GM12878 (cell line): ENCODE results near the gene FAM110A. TPM values are rescaled to one million over a fixed set of nuclear protein-coding genes. Genes with fewer than 3 reads are reported as not detected.

Experiments used
- ATAC-seq: fragments of 200-7000 bp; cut with Tn5 transposase; 3 replicates; pipeline ENCODE4 v1.9.1; 2020; ENCODE audit warnings: mild to moderate bottlenecking, moderate library complexity
- BruUV-seq: library from RNA; stranded (reverse); fragments of 400-500 nt; replicated peaks from 2 replicates; lab custom pipeline; 2021; lab: Mats Ljungman, UMichigan
- CTCF ChIA-PET: fragments of 300-600 bp; sonication (Branson Sonifier 250); formaldehyde crosslinking; extraction: SDS; loops from one replicate; lab custom pipeline; 2021; ENCODE audit warnings: inconsistent platforms; lab: Yijun Ruan, JAX
- POLR2A ChIA-PET: fragments of 350-600 bp; formaldehyde crosslinking; extraction: SDS; loops from one replicate; lab custom pipeline; 2021; ENCODE audit warnings: inconsistent platforms; lab: Charles Lee
- RAD21 ChIA-PET: fragments of 300-600 bp; sonication (Branson Sonifier 250); formaldehyde crosslinking; loops from one replicate; lab custom pipeline; 2023; ENCODE audit warnings: antibody characterized with exemption; ENCODE audit not compliant: unreplicated experiment; lab: Charles Lee
- SMC1A ChIA-PET: fragments of 300-600 bp; sonication (Branson Sonifier 250); formaldehyde crosslinking; loops from one replicate; lab custom pipeline; 2023; ENCODE audit not compliant: unreplicated experiment, uncharacterized antibody; lab: Charles Lee
- DNase-seq: peaks from one replicate; pipeline ENCODE4 v3.0.0-alpha.2; 2011; ENCODE audit warnings: low read depth, low spot score
- FAIRE-seq: peaks from 3 replicates; lab custom pipeline; 2011; peaks lifted over from hg19 to GRCh38; lab: Jason Lieb, UNC
- H2AFZ ChIP-seq: 2 replicates; pipeline ENCODE4 v1.6.0; 2011; ENCODE audit warnings: low read depth, low read length, control low read depth; ENCODE audit not compliant: control insufficient read depth
- H3K27ac ChIP-seq: 2 replicates; pipeline ENCODE4 v1.5.1; 2011; ENCODE audit warnings: control low read depth; ENCODE audit not compliant: control insufficient read depth, insufficient read depth
- H3K27me3 ChIP-seq, 2 experiments: replicated peaks in 1 of 2; 2 replicates each; pipeline versions ENCODE4 v1.6.0 to v1.6.1; 2011; ENCODE audit warnings: low read length in 1 of 2; ENCODE audit not compliant: control insufficient read depth in 2 of 2, insufficient read depth in 2 of 2
- H3K36me3 ChIP-seq, 2 experiments: 2 replicates each; pipeline ENCODE4 v1.5.1; 2011; ENCODE audit warnings: low read length in 1 of 2; ENCODE audit not compliant: control insufficient read depth in 2 of 2, insufficient read depth in 2 of 2
- H3K4me1 ChIP-seq: 2 replicates; pipeline ENCODE4 v1.6.1; 2011; ENCODE audit warnings: mild to moderate bottlenecking, low read length, moderate library complexity, mixed read lengths; ENCODE audit not compliant: control insufficient read depth, insufficient read depth
- H3K4me2 ChIP-seq: 2 replicates; pipeline ENCODE4 v1.6.0; 2011; ENCODE audit warnings: control low read depth; ENCODE audit not compliant: control insufficient read depth, insufficient read depth
- H3K4me3 ChIP-seq: fragments of 200-600 bp; sonication (generic); 2 replicates; pipeline ENCODE4 v1.5.1; 2016
- H3K79me2 ChIP-seq: 2 replicates; pipeline ENCODE4 v1.6.0; 2011; ENCODE audit warnings: low read length; ENCODE audit not compliant: control insufficient read depth, insufficient read depth
- H3K9ac ChIP-seq: 2 replicates; pipeline ENCODE4 v1.8.0; 2011; ENCODE audit warnings: low read length, control low read depth, mixed read lengths; ENCODE audit not compliant: control insufficient read depth, insufficient read depth
- H3K9me3 ChIP-seq: replicated peaks from 3 replicates; pipeline ENCODE4 v1.5.1; 2011; ENCODE audit warnings: mild to moderate bottlenecking, low read length; ENCODE audit not compliant: control insufficient read depth, insufficient read depth
- H4K20me1 ChIP-seq: 2 replicates; pipeline ENCODE4 v1.6.0; 2011; ENCODE audit not compliant: control insufficient read depth, insufficient read depth
- ASH2L ChIP-seq: fragments of 300-600, 200-600 bp; sonication (generic); IDR thresholded peaks from 2 replicates; pipeline ENCODE4 v1.6.1; 2017; ENCODE audit warnings: low read depth, mild to moderate bottlenecking, borderline replicate concordance
- ATF3 ChIP-seq: IDR thresholded peaks from 2 replicates; pipeline ENCODE4 v1.6.1; 2011; ENCODE audit warnings: low read depth, mild to moderate bottlenecking, low read length, moderate library complexity, borderline replicate concordance; ENCODE audit errors: extremely low read depth
- CHD1 ChIP-seq: IDR thresholded peaks from 2 replicates; pipeline ENCODE4 v1.6.1; 2012; ENCODE audit warnings: low read depth, low read length, improper control_type of control experiment
- ESRRA ChIP-seq: IDR thresholded peaks from 2 replicates; pipeline ENCODE4 v1.6.1; 2012; ENCODE audit warnings: mild to moderate bottlenecking, low read length, improper control_type of control experiment
- KAT2A ChIP-seq: conservative IDR thresholded peaks from 2 replicates; pipeline ENCODE4 v1.6.1; 2011; ENCODE audit warnings: low read depth, low read length; ENCODE audit not compliant: control insufficient read depth
- MXI1 ChIP-seq: fragments of 150-350 bp; IDR thresholded peaks from 2 replicates; pipeline ENCODE4 v1.6.1; 2011; ENCODE audit warnings: low read depth, mild to moderate bottlenecking, inconsistent platforms, low read length, improper control_type of control experiment
- NFYA ChIP-seq: IDR thresholded peaks from 2 replicates; pipeline ENCODE4 v1.6.1; 2011; ENCODE audit warnings: low read depth, mild to moderate bottlenecking, low read length, improper control_type of control experiment, borderline replicate concordance
- NR2C1 ChIP-seq: fragments of 450-650 bp; IDR thresholded peaks from 2 replicates; pipeline ENCODE4 v1.6.1; 2017; ENCODE audit warnings: antibody characterized with exemption, mild to moderate bottlenecking, moderate library complexity
- SIX5 ChIP-seq: IDR thresholded peaks from 2 replicates; pipeline ENCODE4 v1.6.1; 2011; ENCODE audit warnings: mild to moderate bottlenecking, low read depth, low read length, moderate library complexity; ENCODE audit not compliant: severe bottlenecking
- STAT1 ChIP-seq: fragments of 450-650 bp; conservative IDR thresholded peaks from 2 replicates; pipeline ENCODE4 v1.6.1; 2014; ENCODE audit warnings: antibody characterized with exemption, mild to moderate bottlenecking
- SUPT20H ChIP-seq: IDR thresholded peaks from 2 replicates; pipeline ENCODE4 v1.6.1; 2011; ENCODE audit warnings: low read depth, mild to moderate bottlenecking, low read length, moderate library complexity, borderline replicate concordance; ENCODE audit not compliant: control insufficient read depth
- SUZ12 ChIP-seq: fragments of 200-600 bp; sonication (generic); IDR thresholded peaks from one replicate; pipeline ENCODE4 v1.6.1; 2018; ENCODE audit warnings: antibody characterized with exemption, mild to moderate bottlenecking; ENCODE audit not compliant: unreplicated experiment
- TAF1 ChIP-seq: IDR thresholded peaks from 2 replicates; pipeline ENCODE4 v1.6.1; 2011; ENCODE audit warnings: mild to moderate bottlenecking, low read depth, low read length, borderline replicate concordance
- TCF3 ChIP-seq: IDR thresholded peaks from 2 replicates; pipeline ENCODE4 v1.6.1; 2012; ENCODE audit warnings: low read depth, mild to moderate bottlenecking, low read length, borderline replicate concordance; ENCODE audit not compliant: insufficient read depth
- ZNF24 ChIP-seq: fragments of 450-650 bp; IDR thresholded peaks from 2 replicates; pipeline ENCODE4 v1.6.1; 2017; ENCODE audit warnings: antibody characterized with exemption, mild to moderate bottlenecking
- ZNF622 ChIP-seq: fragments of 450-650 bp; IDR thresholded peaks from 2 replicates; pipeline ENCODE4 v1.6.1; 2017; ENCODE audit warnings: mild to moderate bottlenecking, inconsistent platforms
- ZNF687 ChIP-seq: fragments of 450-650 bp; IDR thresholded peaks from 2 replicates; pipeline ENCODE4 v1.6.1; 2017; ENCODE audit warnings: mild to moderate bottlenecking, moderate library complexity
- WGBS: methylation state at CpG from one replicate; pipeline ENCODE4 v1.1.6; 2016; ENCODE audit warnings: low lambda C conversion rate; ENCODE audit not compliant: insufficient replicate concordance, insufficient coverage; ENCODE audit errors: missing lambda C conversion rate; 5-methylcytosine and 5-hydroxymethylcytosine counted together
- in situ Hi-C: fragments of 300-500 bp; cut with MboI; formaldehyde crosslinking; loops from 9 replicates; pipeline ENCODE4 v1.14.3; 2018; ENCODE audit warnings: mixed read lengths
- intact Hi-C: fragments of 100-400 bp; cut with micrococcal nuclease; formaldehyde crosslinking; loops from one replicate; pipeline ENCODE4 v1.14.2; 2022; ENCODE audit not compliant: unreplicated experiment
- polyA plus RNA-seq, 11 experiments: library from polyadenylated mRNA; depleted of rRNA in 4 of 11; unstranded in 6 of 11; stranded (reverse) in 5 of 11; fragments of >200 nt; fragmentation: Nextera tagmentation in 4 of 11; fragmentation: Illumina TruSeq in 1 of 11; extraction: Ambion mirVana in 4 of 11; extraction: Trizol in 1 of 11; gene quantifications; 1 replicate in 1 of 11; 2 replicates in 10 of 11; pipeline versions ENCODE4 v1.2.1 to v1.2.3, GENCODE V29; 2011 to 2016; ENCODE audit warnings: inconsistent platforms in 2 of 11, missing spikeins in 2 of 11, low read depth in 1 of 11
- total RNA-seq, 4 experiments: library from RNA; depleted of rRNA in 3 of 4; stranded (reverse); fragments of >200 nt in 3 of 4; fragmentation: Illumina TruSeq in 1 of 4; extraction: Trizol in 1 of 4; gene quantifications; 2 replicates each; pipeline versions ENCODE4 v1.2.1 to v1.2.3, GENCODE V29; 2013 to 2021
- TF ChIP-seq, protein P1 (sequence below): IDR thresholded peaks from 2 replicates; pipeline ENCODE4 v1.6.1; 2012; ENCODE audit warnings: low read depth, low read length, improper control_type of control experiment

FAM110A gene
- total and polyA plus RNA-seq, 10 of the 15 experiments (the other 5 are each of a cell fraction or from before 2014, with no cell fraction given), result 1.1 to 14.8 (median 7.4) TPM

DNA sequence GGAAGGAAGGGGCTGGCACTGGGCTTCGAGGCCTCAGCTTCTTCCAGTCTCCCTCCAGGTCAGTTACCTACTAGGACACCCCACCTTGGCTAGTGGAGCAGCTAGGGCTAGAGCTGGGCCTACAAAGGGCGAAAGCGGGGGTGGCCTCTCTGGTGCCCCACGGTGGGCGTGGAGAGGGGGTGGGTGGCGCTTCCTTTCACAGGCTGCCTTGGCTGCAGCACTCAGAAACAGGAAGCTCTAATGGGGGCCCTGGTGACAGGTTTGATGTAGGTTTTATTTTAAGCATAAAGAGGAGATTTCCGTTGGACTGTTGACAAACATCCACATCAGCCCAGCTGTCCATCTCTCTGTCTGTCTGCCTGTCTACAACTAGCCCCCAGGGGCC lies 13.4 kb downstream of the FAM110A start (continued):
- TF ChIP-seq NFYA (no peak), SUPT20H (no peak), ASH2L (no peak)

DNA sequence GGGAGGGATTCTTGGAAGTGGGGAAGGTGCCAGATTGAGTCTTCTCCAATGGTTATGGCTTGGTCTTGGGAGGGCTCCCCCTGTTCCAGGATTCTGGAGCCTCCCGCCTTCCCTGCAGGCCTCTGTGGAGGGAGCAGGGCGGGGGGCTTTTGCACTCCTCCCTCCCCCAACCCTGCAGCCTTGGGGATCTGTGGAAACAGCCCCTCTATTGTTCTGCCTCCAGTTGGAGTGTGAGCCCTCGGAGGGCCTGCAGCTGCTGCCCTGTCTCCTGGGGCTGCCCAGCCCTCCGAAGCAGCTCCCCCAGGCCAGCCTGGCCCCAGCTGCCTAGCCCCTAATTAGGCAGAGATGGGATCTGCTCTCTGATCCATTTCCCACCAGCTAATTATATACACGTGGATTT lies 14.7 kb downstream of the FAM110A start:
- intact Hi-C loops (no loop called here), in situ Hi-C loops (no loop called here)
- Histone ChIP-seq H3K27me3 (no peaks in the 10 kb centered on the region), H3K4me2 (no peak overlapping the region), H3K79me2 (no peaks in the 10 kb centered on the region; the same call in 1 of the 2 replicates), H3K4me1 (peaks cover 30% of the 10 kb centered on the region), H2AFZ (no peak overlapping the region), H3K27ac (no peak overlapping the region), H3K4me3 (no peak overlapping the region), H3K9ac (no peak overlapping the region), H3K36me3 (peaks cover 0 to 5% of the 10 kb centered on the region in 2 experiments; a peak in 2 of 4 replicates), H4K20me1 (no peaks in the 10 kb centered on the region), H3K9me3 (no peaks in the 10 kb centered on the region)
- DNase-seq, result no peak
- WGBS, result 76% methylated on average over 5 of the region's 5 CpGs
- ChIA-PET CTCF (no interaction called here), SMC1A (interaction anchor here (1.4 kb wide), 1 partner anchor 38 kb away, joined by 3 read pairs; no protein-coding TSS in a partner anchor), POLR2A (interaction anchor here (2.0 kb wide), 1 partner anchor 15 kb away, joined by 8 read pairs; the partner anchor contains the start of gene FAM110A), RAD21 (interaction anchor here (2.0 kb wide), 1 partner anchor 15 kb away, joined by 10 read pairs; the partner anchor contains the start of gene FAM110A)
- BruUV-seq, result no TSS peak
- ATAC-seq, result no peak
- no peak for FAIRE-seq
- TF ChIP-seq CHD1 (no peak), NR2C1 (no peak), ZNF687 (no peak), STAT1 (no peak), ATF3 (no peak), SUZ12 (no peak), TCF3 (no peak), TAF1 (no peak), ZNF24 (no peak), SIX5 (no peak), ESRRA (no peak), ZNF622 (no peak), MXI1 (no peak), KAT2A (no peak)
- TF ChIP-seq, protein P1, sequence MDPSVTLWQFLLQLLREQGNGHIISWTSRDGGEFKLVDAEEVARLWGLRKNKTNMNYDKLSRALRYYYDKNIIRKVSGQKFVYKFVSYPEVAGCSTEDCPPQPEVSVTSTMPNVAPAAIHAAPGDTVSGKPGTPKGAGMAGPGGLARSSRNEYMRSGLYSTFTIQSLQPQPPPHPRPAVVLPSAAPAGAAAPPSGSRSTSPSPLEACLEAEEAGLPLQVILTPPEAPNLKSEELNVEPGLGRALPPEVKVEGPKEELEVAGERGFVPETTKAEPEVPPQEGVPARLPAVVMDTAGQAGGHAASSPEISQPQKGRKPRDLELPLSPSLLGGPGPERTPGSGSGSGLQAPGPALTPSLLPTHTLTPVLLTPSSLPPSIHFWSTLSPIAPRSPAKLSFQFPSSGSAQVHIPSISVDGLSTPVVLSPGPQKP, result no peak
